Dedifferentiated amniotic fluid mesenchymal stem cell (primary cell): ENCODE results near the gene RSPH3.
"Not testable (repeated sequence)": the region's sequence is repeated elsewhere in the genome, so short reads cannot be mapped to it uniquely, and the experiment has no call there.

Experiments used
- DNase-seq: peaks from one replicate; pipeline ENCODE4 v3.0.0-alpha.2; 2016; ENCODE audit errors: extremely low spot score

RSPH3 gene

DNA sequence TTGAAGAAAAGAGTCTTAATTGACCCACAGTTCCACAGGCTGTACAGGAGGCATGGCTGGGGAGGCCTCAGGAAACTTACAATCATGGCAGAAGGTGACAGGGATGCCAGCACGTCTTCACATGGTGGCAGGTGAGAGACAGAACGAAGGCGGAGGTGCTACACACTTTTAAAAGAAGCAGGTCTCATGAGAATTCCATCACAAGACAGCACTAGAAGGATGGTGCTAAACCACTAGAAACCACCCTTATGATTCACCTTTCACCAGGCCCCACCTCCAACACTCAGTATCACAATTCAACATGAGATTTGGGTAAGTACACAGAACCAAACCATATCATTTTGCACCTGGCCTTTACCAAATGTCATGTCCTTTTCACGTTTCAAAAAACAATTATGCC lies 23.9 kb upstream of the RSPH3 start:
- no peak for DNase-seq

DNA sequence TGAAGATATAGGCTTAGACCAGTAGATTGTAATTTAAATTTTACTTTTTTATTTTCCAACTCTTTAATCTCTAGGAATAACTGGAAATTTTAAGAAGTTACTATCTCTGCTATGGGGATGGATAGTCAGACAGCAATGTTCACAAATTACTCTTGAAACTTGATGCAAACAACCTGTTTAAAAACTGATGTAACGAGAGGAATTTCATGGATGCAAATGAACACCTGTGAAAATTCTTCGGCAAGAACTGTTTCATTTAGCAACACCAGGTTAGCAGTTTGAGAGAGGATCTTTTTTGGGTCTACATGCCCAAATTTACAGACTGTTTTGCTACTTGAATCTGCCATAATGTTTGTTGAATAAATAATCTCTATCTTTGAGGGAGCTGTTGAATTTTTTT lies 20.0 kb upstream of the RSPH3 start:
- no peak for DNase-seq

- no peak for DNase-seq
Measured at GRCh38 chr6:159017757-159018559, 18.0 kb upstream of the RSPH3 start.

- no peak for DNase-seq
Measured at GRCh38 chr6:159014406-159014805, 14.4 kb upstream of the RSPH3 start.

DNA sequence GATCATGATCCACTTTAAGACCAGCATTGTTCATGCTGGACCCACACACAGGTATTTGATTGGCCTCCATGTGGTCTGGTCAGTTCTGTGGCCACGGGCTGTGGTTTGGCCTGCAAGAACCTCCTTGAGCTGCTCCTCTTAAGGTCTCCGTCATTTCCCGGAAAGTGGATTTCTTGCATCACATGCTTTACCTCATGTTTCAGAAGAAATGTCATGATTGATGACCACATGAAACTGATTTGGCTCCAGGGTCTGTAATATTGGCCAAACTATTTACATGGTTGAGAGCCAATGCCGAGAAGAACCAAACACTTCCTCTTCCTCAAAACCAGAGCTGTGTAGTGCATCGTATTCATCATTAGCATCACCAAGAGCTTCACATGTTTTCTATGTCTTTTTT lies 13.2 kb upstream of the RSPH3 start:
- DNase-seq: no peak

- no peak for DNase-seq
Measured at GRCh38 chr6:159012201-159012600, 12.2 kb upstream of the RSPH3 start.

- DNase-seq: not testable (repeated sequence)
Measured at GRCh38 chr6:159010037-159010612, 10.1 kb upstream of the RSPH3 start.

GRCh38 chr6:159008656-159009288 lies 8.8 kb upstream of the RSPH3 start:
- no peak for DNase-seq

GRCh38 chr6:159007510-159007909 lies 7.5 kb upstream of the RSPH3 start:
- no peak for DNase-seq

GRCh38 chr6:159005436-159005835 lies 5.4 kb upstream of the RSPH3 start:
- no peak for DNase-seq

DNA sequence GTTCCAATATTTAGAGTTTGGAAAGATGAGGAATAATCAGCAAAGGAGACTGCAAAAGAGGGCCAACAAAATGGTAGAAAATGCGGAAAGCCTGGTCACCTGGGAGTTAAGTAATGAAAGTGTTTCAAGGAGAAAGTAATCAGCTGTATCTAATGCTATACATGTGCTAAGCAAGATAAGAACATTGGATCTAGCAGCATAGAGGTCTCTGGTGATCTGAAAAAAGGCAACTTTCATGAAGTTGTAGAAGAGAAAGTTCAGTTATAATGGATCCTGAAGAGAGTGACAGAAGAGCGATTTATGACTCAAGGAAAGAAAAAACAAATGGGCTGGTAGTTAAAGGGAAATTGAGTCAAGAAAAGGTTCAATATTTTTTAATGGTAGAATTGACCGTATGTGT lies 4.6 kb upstream of the RSPH3 start:
- DNase-seq: no peak

DNA sequence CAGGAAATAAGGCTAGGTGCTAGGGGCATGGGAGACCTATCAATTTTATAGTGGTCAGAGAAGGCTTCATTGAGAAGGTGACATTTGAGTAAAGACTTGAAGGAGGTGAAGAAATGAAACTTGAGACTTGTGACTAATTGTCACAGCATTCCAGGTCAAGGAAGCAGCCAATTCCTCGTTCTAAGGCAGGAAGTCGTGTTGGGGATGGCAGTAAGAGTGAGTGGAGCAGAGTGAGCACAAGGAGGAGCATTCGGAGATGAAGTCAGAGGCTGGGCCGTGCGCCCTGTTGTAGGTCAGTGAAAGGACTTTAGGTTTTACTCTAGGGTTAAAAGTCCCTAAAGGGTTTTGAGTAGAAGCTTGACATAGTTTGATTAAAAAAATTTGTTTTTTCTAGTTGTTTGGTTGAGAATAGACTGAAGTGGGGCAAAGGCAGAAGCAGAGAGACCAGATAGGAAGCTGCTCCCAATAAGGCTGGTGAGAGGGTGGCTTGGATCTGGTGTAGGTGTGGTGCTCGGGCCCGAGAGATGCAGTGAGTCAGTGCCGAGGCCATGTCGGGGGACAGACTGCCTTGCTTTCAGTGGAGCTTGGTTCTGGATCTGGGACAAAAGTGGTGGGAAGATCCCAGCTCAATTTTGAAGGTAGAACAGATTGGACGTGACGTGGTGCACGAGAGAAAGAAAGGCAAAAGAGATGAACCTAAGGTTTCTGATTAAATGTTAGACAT lies 2.6 kb upstream of the RSPH3 start:
- DNase-seq: no peak

GRCh38 chr6:158999154-158999665 lies 792 bp downstream of the RSPH3 start:
- DNase-seq: no peak

GRCh38 chr6:158996856-158997255 lies 3.1 kb downstream of the RSPH3 start:
- DNase-seq: no peak

DNA sequence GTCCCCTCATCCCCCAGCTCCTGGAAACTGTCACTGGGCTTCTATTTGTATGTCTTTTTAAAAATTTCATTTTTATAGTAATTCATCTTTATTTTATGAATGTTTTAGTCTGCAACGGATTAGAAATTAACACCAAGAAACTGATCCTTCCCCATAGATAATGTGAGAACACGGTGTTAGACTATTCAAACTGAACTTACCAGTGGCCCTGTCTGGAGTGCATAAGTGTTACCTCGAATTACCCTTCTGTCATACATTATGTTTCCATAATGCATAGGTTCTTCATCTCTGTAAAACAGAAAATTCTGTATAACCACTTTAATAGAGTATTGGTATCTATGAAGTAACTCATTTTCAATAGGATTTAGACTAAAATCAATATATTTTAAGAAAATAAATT lies 6.4 kb downstream of the RSPH3 start:
- DNase-seq: no peak

DNA sequence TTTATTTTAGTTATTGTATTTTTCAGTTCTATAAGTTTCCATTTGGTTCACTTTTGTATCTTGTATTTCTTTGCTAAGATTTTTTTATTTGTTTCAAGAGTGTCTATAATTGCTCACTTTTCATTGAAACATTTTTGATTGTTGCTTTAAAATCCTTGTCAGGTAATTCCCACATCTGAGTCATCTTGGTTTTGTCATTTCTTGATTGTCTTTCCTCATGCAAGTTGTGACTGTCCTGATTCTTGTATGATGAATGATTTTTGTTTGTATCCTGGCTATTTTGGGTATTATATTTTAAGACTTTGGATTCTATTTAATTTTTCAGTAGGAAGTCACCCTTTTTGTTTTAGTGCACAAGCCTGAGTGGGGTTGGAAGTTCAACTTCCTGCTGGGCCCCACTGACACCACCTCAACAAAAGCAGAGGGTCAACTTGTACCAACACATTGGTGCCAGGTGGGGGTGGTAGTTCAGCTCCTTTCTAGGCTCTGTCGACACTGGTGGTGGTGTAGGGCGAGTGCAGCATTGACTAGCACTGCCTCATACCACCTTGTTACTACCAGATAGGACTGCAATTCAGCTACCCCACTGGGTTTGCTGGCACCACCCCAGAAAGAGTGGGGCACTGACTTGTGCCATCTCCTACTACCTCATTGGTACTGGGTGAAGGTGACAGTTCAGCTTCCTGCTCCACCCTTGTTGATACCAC lies 8.8 kb downstream of the RSPH3 start:
- DNase-seq: no peak

- DNase-seq: not testable (repeated sequence)
Measured at GRCh38 chr6:158989711-158990110, 10.3 kb downstream of the RSPH3 start.

- DNase-seq: no peak
Measured at GRCh38 chr6:158988477-158988876, 11.5 kb downstream of the RSPH3 start.

- no peak for DNase-seq
Measured at GRCh38 chr6:158987657-158988056, 12.3 kb downstream of the RSPH3 start.

GRCh38 chr6:158978757-158979156 lies 21.2 kb downstream of the RSPH3 start:
- DNase-seq: no peak

GRCh38 chr6:158977382-158977781 lies 22.6 kb downstream of the RSPH3 start:
- DNase-seq: no peak
